K562 (cell line): ENCODE measurements around the gene NCOA3. TPM values are rescaled to one million over a fixed set of nuclear protein-coding genes. Genes with fewer than 3 reads are reported as not detected.

ENCODE experiments used
- ATAC-seq: fragments of 200-7000 bp; cut with Tn5 transposase; 3 replicates; pipeline ENCODE4 v1.9.1; 2020; ENCODE audit warnings: moderate library complexity
- BruUV-seq: library from RNA; stranded (reverse); fragments of 400-500 nt; replicated peaks from 2 replicates; lab custom pipeline; 2021; lab: Mats Ljungman, UMichigan
- CTCF ChIA-PET: fragments of 300-600 bp; formaldehyde crosslinking; extraction: SDS; loops from one replicate; lab custom pipeline; 2021; ENCODE audit warnings: low intra/inter-chr PET ratio; lab: Yijun Ruan, JAX
- POLR2A ChIA-PET: fragments of 300-600, 350-650 bp; sonication (Branson Sonifier 250); formaldehyde crosslinking; extraction: SDS; loops from one replicate; lab custom pipeline; 2021; ENCODE audit warnings: antibody characterized with exemption, inconsistent platforms; lab: Yijun Ruan, JAX
- DNase-seq, 4 experiments: peaks; one replicate each; pipeline versions ENCODE4 v3.0.0 to v3.0.0-alpha.2; 2011 to 2018; ENCODE audit warnings: low spot score in 3 of 4, mixed read lengths in 3 of 4; ENCODE audit errors: extremely low read depth in 1 of 4
- FAIRE-seq: peaks from 2 replicates; lab custom pipeline; 2011; peaks lifted over from hg19 to GRCh38; lab: Jason Lieb, UNC
- H2AFZ ChIP-seq: 2 replicates; pipeline ENCODE4 v1.6.0; 2011; ENCODE audit warnings: low read depth, low read length, control low read depth, inconsistent platforms
- H3K27ac ChIP-seq: fragments of 200-600 bp; 3 replicates; pipeline ENCODE4 v1.8.0; 2011; ENCODE audit warnings: low read depth, mild to moderate bottlenecking, control low read depth, inconsistent platforms, low read length, moderate library complexity, mixed read lengths; ENCODE audit errors: extremely low read depth
- H3K27me3 ChIP-seq, 2 experiments: fragments of 300-600 bp in 1 of 2; 2 replicates in 1 of 2; 3 replicates in 1 of 2; pipeline versions ENCODE4 v1.6.0 to v1.8.0; 2011; ENCODE audit warnings: inconsistent platforms in 2 of 2, low read length in 2 of 2, mild to moderate bottlenecking in 1 of 2, mixed read lengths in 1 of 2, moderate library complexity in 1 of 2; ENCODE audit not compliant: control insufficient read depth in 2 of 2, insufficient read depth in 2 of 2
- H3K36me3 ChIP-seq: fragments of 300-600 bp; 3 replicates; pipeline ENCODE4 v1.8.0; 2011; ENCODE audit warnings: mild to moderate bottlenecking, low read length, inconsistent platforms; ENCODE audit not compliant: control insufficient read depth, insufficient read depth
- H3K4me1 ChIP-seq, 2 experiments: fragments of 200-600 bp in 1 of 2; replicated peaks in 1 of 2; 2 replicates in 1 of 2; 3 replicates in 1 of 2; pipeline versions ENCODE4 v1.5.1 to v1.8.0; 2011; ENCODE audit warnings: inconsistent platforms in 2 of 2, low read length in 2 of 2, mild to moderate bottlenecking in 1 of 2, mixed read lengths in 1 of 2, moderate library complexity in 1 of 2; ENCODE audit not compliant: control insufficient read depth in 2 of 2, insufficient read depth in 2 of 2
- H3K4me2 ChIP-seq: 2 replicates; pipeline ENCODE4 v1.6.1; 2011; ENCODE audit warnings: low read length, control low read depth, inconsistent platforms, mixed read lengths; ENCODE audit not compliant: insufficient read depth
- H3K4me3 ChIP-seq: fragments of 200-600 bp; sonication (generic), shearing (Covaris generic); 2 replicates; pipeline ENCODE4 v1.5.1; 2016; ENCODE audit warnings: control low read depth, inconsistent platforms
- H3K79me2 ChIP-seq: fragments of 200-600 bp; 3 replicates; pipeline ENCODE4 v1.8.0; 2011; ENCODE audit warnings: low read length, inconsistent platforms; ENCODE audit not compliant: control insufficient read depth, insufficient read depth
- H3K9ac ChIP-seq, 2 experiments: 2 replicates each; pipeline versions ENCODE4 v1.6.0 to v1.6.1; 2011; ENCODE audit warnings: low read depth in 2 of 2, low read length in 2 of 2, control low read depth in 1 of 2, inconsistent platforms in 1 of 2, mild to moderate bottlenecking in 1 of 2, mixed read lengths in 1 of 2; ENCODE audit not compliant: insufficient read depth in 1 of 2
- H3K9me1 ChIP-seq: one replicate; pipeline ENCODE4 v1.6.0; 2011; ENCODE audit warnings: inconsistent platforms, mild to moderate bottlenecking, low read length, moderate library complexity; ENCODE audit not compliant: control insufficient read depth, insufficient read depth
- H3K9me3 ChIP-seq: replicated peaks from 2 replicates; pipeline ENCODE4 v1.5.1; 2011; ENCODE audit warnings: low read depth, low read length, inconsistent platforms; ENCODE audit not compliant: control insufficient read depth, insufficient read depth
- H4K20me1 ChIP-seq: replicated peaks from 2 replicates; pipeline ENCODE4 v1.6.1; 2011; ENCODE audit warnings: low read length, inconsistent platforms, mixed read lengths; ENCODE audit not compliant: control insufficient read depth, insufficient read depth
- BRD9 ChIP-seq: fragments of 450-650 bp; IDR thresholded peaks from 2 replicates; pipeline ENCODE4 v1.6.1; 2018; ENCODE audit warnings: low read depth; ENCODE audit not compliant: partially characterized antibody
- CHAMP1 ChIP-seq: fragments of 450-650 bp; IDR thresholded peaks from 2 replicates; pipeline ENCODE4 v1.6.1; 2016; ENCODE audit warnings: mild to moderate bottlenecking
- E2F3 ChIP-seq: fragments of 250-450 bp; sonication (Bioruptor Pico); IDR thresholded peaks from 2 replicates; pipeline ENCODE4 v1.4.0; 2020; ENCODE audit warnings: mild to moderate bottlenecking
- NR4A1 ChIP-seq, 2 experiments: fragments of 250-450 bp in 1 of 2; fragments of 450-650 bp in 1 of 2; sonication (Bioruptor Pico) in 1 of 2; IDR thresholded peaks; 2 replicates each; pipeline versions ENCODE4 v1.4.0 to v1.6.1; 2016 to 2020; ENCODE audit warnings: mild to moderate bottlenecking in 2 of 2, missing compliant biosample characterization in 1 of 2, missing genetic modification characterization in 1 of 2, moderate library complexity in 1 of 2
- WHSC1 ChIP-seq: IDR thresholded peaks from one replicate; pipeline ENCODE4 v1.6.1; 2012; ENCODE audit warnings: low read length, control low read depth, inconsistent platforms
- ZBTB11 ChIP-seq, 3 experiments: fragments of 200-800 bp in 1 of 3; fragments of 250-450 bp in 1 of 3; fragments of 450-650 bp in 1 of 3; sonication (Bioruptor Pico) in 1 of 3; sonication (Bioruptor generic) in 1 of 3; formaldehyde crosslinking in 1 of 3; IDR thresholded peaks; 2 replicates each; pipeline versions ENCODE4 v1.6.1 to v1.8.0; 2016 to 2022; ENCODE audit warnings: mild to moderate bottlenecking in 2 of 3, missing genetic modification characterization in 2 of 3, missing compliant biosample characterization in 1 of 3, moderate library complexity in 1 of 3
- ZNF41 ChIP-seq: fragments of 250-450 bp; sonication (Bioruptor Pico); conservative IDR thresholded peaks from 2 replicates; pipeline ENCODE4 v1.4.0; 2020; ENCODE audit warnings: mild to moderate bottlenecking
- ZZZ3 ChIP-seq: fragments of 450-650 bp; IDR thresholded peaks from 2 replicates; pipeline ENCODE4 v1.6.1; 2016; ENCODE audit warnings: antibody characterized with exemption, mild to moderate bottlenecking, moderate library complexity
- WGBS: fragments of 100-300 bp; shearing (Covaris generic); methylation state at CpG from one replicate; pipeline ENCODE4 v1.1.6; 2016; ENCODE audit warnings: low coverage, mixed read lengths; ENCODE audit not compliant: insufficient coverage; ENCODE audit errors: missing lambda C conversion rate; 5-methylcytosine and 5-hydroxymethylcytosine counted together
- in situ Hi-C: fragments of 300-500 bp; cut with MboI; formaldehyde crosslinking; loops from 4 replicates; pipeline ENCODE4 v1.15.0; 2018; ENCODE audit warnings: inconsistent platforms, mixed read lengths
- intact Hi-C: fragments of 100-400 bp; cut with micrococcal nuclease; formaldehyde crosslinking; loops from 2 replicates; pipeline ENCODE4 v1.14.2; 2022
- polyA plus RNA-seq, 8 experiments: library from polyadenylated mRNA; depleted of rRNA in 4 of 8; stranded (reverse) in 5 of 8; unstranded in 3 of 8; fragments of >200 nt; fragmentation: Nextera tagmentation in 2 of 8; fragmentation: Illumina TruSeq in 1 of 8; extraction: Ambion mirVana in 2 of 8; extraction: Trizol in 1 of 8; gene quantifications; 2 replicates each; pipeline versions ENCODE4 v1.2.1 to v1.2.3, GENCODE V29; 2011 to 2014; ENCODE audit warnings: inconsistent platforms in 1 of 8, missing spikeins in 1 of 8
- total RNA-seq, 7 experiments: library from RNA; depleted of rRNA in 6 of 7; stranded (reverse); fragments of >200 nt in 6 of 7; fragmentation: Illumina TruSeq in 2 of 7; extraction: Trizol in 2 of 7; gene quantifications; 2 replicates each; pipeline versions ENCODE4 v1.2.1 to v1.2.3, GENCODE V29; 2011 to 2021; ENCODE audit warnings: low replicate concordance in 1 of 7

The NCOA3 gene
- total and polyA plus RNA-seq, 9 of the 15 experiments (the other 6 are each of a cell fraction or from before 2014, with no cell fraction given), result 3.2 to 24.3 (median 14.4) TPM

GRCh38 chr20:47588158-47588557, 86.5 kb downstream of the NCOA3 start:
- intact Hi-C loops, result no loop called here
- CTCF ChIA-PET, result no interaction called here
- H4K20me1 ChIP-seq, result no peaks in the 10 kb centered on the region

More at GRCh38 chr20:47588158-47588557, 86.5 kb downstream of the NCOA3 start:
- H3K4me1 ChIP-seq, result no peaks in the 10 kb centered on the region
- TF ChIP-seq ZNF41 (CRISPR knock-in tag) (no peak), E2F3 (CRISPR knock-in tag) (no peak), CHAMP1 (no peak), ZBTB11 (CRISPR knock-in tag; IDR thresholded peaks at IDR 0.05) (peak in 1 of 3 experiments; percentile 73; a peak in 2 of 6 replicates), ZZZ3 (no peak), BRD9 (no peak), WHSC1 (no peak), NR4A1 (CRISPR knock-in tag; IDR thresholded peaks at IDR 0.05) (no peak), NR4A1 (tag; IDR thresholded peaks at IDR 0.05) (no peak)
- FAIRE-seq (no peak), ATAC-seq (no peak), DNase-seq (no peak)
- no peaks in the 10 kb centered on the region for H3K9me3 ChIP-seq
- no peak overlapping the region for H2AFZ ChIP-seq
- no peak overlapping the region for H3K27ac ChIP-seq
- no peaks in the 10 kb centered on the region for H3K9me1 ChIP-seq
- H3K36me3 ChIP-seq, result peaks cover 9% of the 10 kb centered on the region; the same call in 2 of the 3 replicates
- H3K9ac ChIP-seq, result no peak overlapping the region
- no TSS peak for BruUV-seq
- peaks cover 5% of the 10 kb centered on the region; the same call in 2 of the 3 replicates for H3K79me2 ChIP-seq
- no peak overlapping the region for H3K4me3 ChIP-seq
- H3K27me3 ChIP-seq, result no peaks in the 10 kb centered on the region
- no peak overlapping the region for H3K4me2 ChIP-seq
- in situ Hi-C loops, result no loop called here
- WGBS, result 87% methylated on average over 7 of the region's 8 CpGs
- POLR2A ChIA-PET, result interaction anchor here (0.6 kb wide), 1 partner anchor 154 kb away, joined by 4 read pairs; no protein-coding TSS in a partner anchor
